Measurements from ENCODE around the gene CDX2.
"Not testable (repeated sequence)": the region's sequence is repeated elsewhere in the genome, so short reads cannot be mapped to it uniquely, and the experiment has no call there.

The CDX2 gene

GRCh38 chr13:27965740-27966640 lies 3.1 kb downstream of the CDX2 start:
- H3K36me3 ChIP-seq (ENCODE audit: control insufficient read depth in 2 of 2, insufficient read depth in 2 of 2, low read length in 2 of 2) = peaks cover 6 to 21% of the 10 kb centered on the region in 2 donors
- peak overlapping the region; percentile 94 to 97 for H3K9ac ChIP-seq (ENCODE audit: low read depth in 1 of 2, low read length in 2 of 2)
- H3K4me3 ChIP-seq (ENCODE audit: low read length in 2 of 2) = peak overlapping the region; percentile 80 to 89
- H3K4me1 ChIP-seq (ENCODE audit: control insufficient read depth in 2 of 2, insufficient read depth in 2 of 2, low read length in 2 of 2) = peaks cover 16 to 47% of the 10 kb centered on the region in 2 donors
- H3K9me3 ChIP-seq (ENCODE audit: control insufficient read depth in 2 of 2, low read length in 2 of 2) = no peaks in the 10 kb centered on the region
- peaks cover 12 to 21% of the 10 kb centered on the region in 2 donors for H3K27me3 ChIP-seq (ENCODE audit: control insufficient read depth in 2 of 2, insufficient read depth in 2 of 2, low read length in 2 of 2)
- peak overlapping the region; percentile 96 to 100 for H3K27ac ChIP-seq (ENCODE audit: low read depth in 2 of 2, low read length in 2 of 2)

DNA sequence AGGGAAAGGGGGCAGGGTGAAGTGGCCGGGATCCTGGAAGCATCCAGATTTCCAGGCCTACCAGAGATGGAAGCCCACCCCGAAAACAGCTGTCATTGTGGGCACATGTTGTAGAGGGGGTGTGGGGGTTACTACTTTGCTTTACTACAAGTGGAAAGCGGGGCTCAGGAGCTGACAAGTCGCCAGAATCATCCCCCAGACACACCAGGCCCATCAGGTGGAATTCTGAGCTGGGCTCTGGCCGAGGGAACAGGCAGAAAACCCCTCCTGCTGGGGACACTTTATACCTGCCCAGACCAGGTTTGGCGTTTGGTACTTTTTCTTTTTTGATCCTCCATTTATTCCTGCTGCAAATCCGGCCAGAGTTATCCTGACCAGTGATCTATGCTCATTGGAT lies 3.8 kb downstream of the CDX2 start:
- H3K27ac ChIP-seq (ENCODE audit: low read depth in 2 of 2, low read length in 2 of 2) = peak overlapping the region; percentile 96 to 100
- peaks cover 16 to 21% of the 10 kb centered on the region in 2 donors for H3K27me3 ChIP-seq (ENCODE audit: control insufficient read depth in 2 of 2, insufficient read depth in 2 of 2, low read length in 2 of 2)
- peak overlapping the region; percentile 80 to 89 for H3K4me3 ChIP-seq (ENCODE audit: low read length in 2 of 2)
- H3K9me3 ChIP-seq (ENCODE audit: control insufficient read depth in 2 of 2, low read length in 2 of 2) = no peaks in the 10 kb centered on the region
- H3K4me1 ChIP-seq (ENCODE audit: control insufficient read depth in 2 of 2, insufficient read depth in 2 of 2, low read length in 2 of 2) = peaks cover 18 to 44% of the 10 kb centered on the region in 2 donors
- peaks cover 6 to 21% of the 10 kb centered on the region in 2 donors for H3K36me3 ChIP-seq (ENCODE audit: control insufficient read depth in 2 of 2, insufficient read depth in 2 of 2, low read length in 2 of 2)
- H3K9ac ChIP-seq (ENCODE audit: low read depth in 1 of 2, low read length in 2 of 2) = peak overlapping the region; percentile 94 to 97

DNA sequence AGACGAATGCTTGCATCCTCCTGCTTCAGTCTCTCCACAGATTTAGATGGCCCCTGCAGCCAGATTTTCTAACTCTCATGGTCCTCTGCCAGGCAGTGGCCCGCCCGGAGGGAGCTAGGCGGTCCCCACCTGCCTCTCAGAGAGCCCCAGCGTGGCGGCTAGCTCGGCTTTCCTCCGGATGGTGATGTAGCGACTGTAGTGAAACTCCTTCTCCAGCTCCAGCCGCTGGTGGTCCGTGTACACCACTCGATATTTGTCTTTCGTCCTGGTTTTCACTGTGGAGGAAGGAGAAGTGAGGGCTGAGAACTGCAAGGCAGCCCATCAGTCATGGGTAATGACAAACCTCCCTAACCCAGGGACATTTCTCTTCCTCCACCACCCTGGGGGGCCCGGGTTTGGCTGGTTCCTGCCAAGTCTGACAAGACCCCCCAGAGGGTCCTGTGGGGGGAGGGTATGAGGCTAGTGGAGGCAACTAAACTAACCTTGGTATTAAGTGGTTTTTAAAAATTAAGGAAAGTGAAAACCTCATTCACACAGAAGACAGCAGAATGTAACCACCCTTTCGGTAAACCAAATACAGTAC lies 4.3 kb downstream of the CDX2 start:
- Histone ChIP-seq H3K9me3 (ENCODE audit: control insufficient read depth in 2 of 2, low read length in 2 of 2) (no peaks in the 10 kb centered on the region), H3K4me3 (ENCODE audit: low read length in 2 of 2) (peak overlapping the region; percentile 80 to 89), H3K4me1 (ENCODE audit: control insufficient read depth in 2 of 2, insufficient read depth in 2 of 2, low read length in 2 of 2) (peaks cover 23 to 43% of the 10 kb centered on the region in 2 donors), H3K27ac (ENCODE audit: low read depth in 2 of 2, low read length in 2 of 2) (peak overlapping the region; percentile 96 to 100), H3K9ac (ENCODE audit: low read depth in 1 of 2, low read length in 2 of 2) (peak overlapping the region; percentile 94 to 97), H3K27me3 (ENCODE audit: control insufficient read depth in 2 of 2, insufficient read depth in 2 of 2, low read length in 2 of 2) (peaks cover 17 to 18% of the 10 kb centered on the region in 2 donors), H3K36me3 (ENCODE audit: control insufficient read depth in 2 of 2, insufficient read depth in 2 of 2, low read length in 2 of 2) (peaks cover 6 to 21% of the 10 kb centered on the region in 2 donors)

- H3K9me3 ChIP-seq (ENCODE audit: control insufficient read depth in 2 of 2, low read length in 2 of 2) = not testable (repeated sequence)
- Histone ChIP-seq H3K27ac (ENCODE audit: low read depth in 2 of 2, low read length in 2 of 2) (peak overlapping the region; percentile 96 to 100), H3K9ac (ENCODE audit: low read depth in 1 of 2, low read length in 2 of 2) (peak overlapping the region in 1 of 2 donors; percentile 97), H3K36me3 (ENCODE audit: control insufficient read depth in 2 of 2, insufficient read depth in 2 of 2, low read length in 2 of 2) (peaks cover 6 to 21% of the 10 kb centered on the region in 2 donors), H3K4me3 (ENCODE audit: low read length in 2 of 2) (peak overlapping the region; percentile 80 to 89), H3K27me3 (ENCODE audit: control insufficient read depth in 2 of 2, insufficient read depth in 2 of 2, low read length in 2 of 2) (peaks cover 12 to 17% of the 10 kb centered on the region in 2 donors), H3K4me1 (ENCODE audit: control insufficient read depth in 2 of 2, insufficient read depth in 2 of 2, low read length in 2 of 2) (peaks cover 23 to 43% of the 10 kb centered on the region in 2 donors)
These were observed 4.9 kb downstream of the CDX2 start for GRCh38 chr13:27964206-27964605.

DNA sequence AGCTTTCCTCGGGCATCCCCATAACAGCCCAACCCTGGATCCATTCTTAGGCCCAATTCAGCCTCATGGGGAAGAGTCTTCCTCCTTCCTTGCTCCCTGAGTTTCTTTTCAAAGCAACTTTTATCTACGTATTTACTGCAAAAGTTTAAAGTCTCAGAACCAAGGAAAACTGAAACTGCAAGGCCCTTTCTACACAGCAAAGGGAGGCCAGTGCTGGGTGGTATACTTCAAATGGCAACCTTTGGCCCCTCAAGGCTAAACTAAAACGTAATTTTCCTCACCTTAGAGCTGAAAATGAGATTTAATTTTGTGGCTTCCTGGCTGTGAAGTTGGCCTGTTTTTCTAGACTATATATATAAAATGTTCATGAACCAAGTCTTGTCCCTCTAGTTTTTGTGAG lies 5.6 kb downstream of the CDX2 start:
- Histone ChIP-seq H3K9me3 (ENCODE audit: control insufficient read depth in 2 of 2, low read length in 2 of 2) (no peaks in the 10 kb centered on the region), H3K27me3 (ENCODE audit: control insufficient read depth in 2 of 2, insufficient read depth in 2 of 2, low read length in 2 of 2) (peaks cover 7 to 20% of the 10 kb centered on the region in 2 donors), H3K4me1 (ENCODE audit: control insufficient read depth in 2 of 2, insufficient read depth in 2 of 2, low read length in 2 of 2) (peaks cover 23 to 50% of the 10 kb centered on the region in 2 donors), H3K36me3 (ENCODE audit: control insufficient read depth in 2 of 2, insufficient read depth in 2 of 2, low read length in 2 of 2) (peaks cover 6 to 21% of the 10 kb centered on the region in 2 donors), H3K4me3 (ENCODE audit: low read length in 2 of 2) (peak overlapping the region; percentile 41 to 89), H3K9ac (ENCODE audit: low read depth in 1 of 2, low read length in 2 of 2) (peak overlapping the region; percentile 64 to 97), H3K27ac (ENCODE audit: low read depth in 2 of 2, low read length in 2 of 2) (peak overlapping the region; percentile 96 to 100)

- peak overlapping the region; percentile 41 to 89 for H3K4me3 ChIP-seq (ENCODE audit: low read length in 2 of 2)
These were observed 6.1 kb downstream of the CDX2 start for GRCh38 chr13:27962982-27963381.

GRCh38 chr13:27962128-27962841 lies 6.8 kb downstream of the CDX2 start:
- Histone ChIP-seq H3K4me3 (ENCODE audit: low read length in 2 of 2) (peak overlapping the region; percentile 37 to 89), H3K27me3 (ENCODE audit: control insufficient read depth in 2 of 2, insufficient read depth in 2 of 2, low read length in 2 of 2) (peaks cover 3 to 13% of the 10 kb centered on the region in 2 donors), H3K9me3 (ENCODE audit: control insufficient read depth in 2 of 2, low read length in 2 of 2) (no peaks in the 10 kb centered on the region), H3K9ac (ENCODE audit: low read depth in 1 of 2, low read length in 2 of 2) (peak overlapping the region; percentile 15 to 69), H3K36me3 (ENCODE audit: control insufficient read depth in 2 of 2, insufficient read depth in 2 of 2, low read length in 2 of 2) (peaks cover 0 to 14% of the 10 kb centered on the region in 2 donors), H3K4me1 (ENCODE audit: control insufficient read depth in 2 of 2, insufficient read depth in 2 of 2, low read length in 2 of 2) (peaks cover 23 to 56% of the 10 kb centered on the region in 2 donors), H3K27ac (ENCODE audit: low read depth in 2 of 2, low read length in 2 of 2) (peak overlapping the region; percentile 96 to 100)

More at GRCh38 chr13:27962982-27963381, 6.1 kb downstream of the CDX2 start:
- H3K36me3 ChIP-seq (ENCODE audit: control insufficient read depth in 2 of 2, insufficient read depth in 2 of 2, low read length in 2 of 2) = peaks cover 6 to 19% of the 10 kb centered on the region in 2 donors
- no peaks in the 10 kb centered on the region for H3K9me3 ChIP-seq (ENCODE audit: control insufficient read depth in 2 of 2, low read length in 2 of 2)
- H3K27me3 ChIP-seq (ENCODE audit: control insufficient read depth in 2 of 2, insufficient read depth in 2 of 2, low read length in 2 of 2) = peaks cover 7 to 16% of the 10 kb centered on the region in 2 donors
- H3K4me1 ChIP-seq (ENCODE audit: control insufficient read depth in 2 of 2, insufficient read depth in 2 of 2, low read length in 2 of 2) = peaks cover 23 to 50% of the 10 kb centered on the region in 2 donors
- peak overlapping the region; percentile 96 to 100 for H3K27ac ChIP-seq (ENCODE audit: low read depth in 2 of 2, low read length in 2 of 2)
- peak overlapping the region in 1 of 2 donors; percentile 97 for H3K9ac ChIP-seq (ENCODE audit: low read depth in 1 of 2, low read length in 2 of 2)

- Histone ChIP-seq H3K27me3 (ENCODE audit: control insufficient read depth in 2 of 2, insufficient read depth in 2 of 2, low read length in 2 of 2) (peaks cover 6 to 18% of the 10 kb centered on the region in 2 donors), H3K4me1 (ENCODE audit: control insufficient read depth in 2 of 2, insufficient read depth in 2 of 2, low read length in 2 of 2) (peaks cover 27 to 60% of the 10 kb centered on the region in 2 donors), H3K9me3 (ENCODE audit: control insufficient read depth in 2 of 2, low read length in 2 of 2) (no peaks in the 10 kb centered on the region), H3K4me3 (ENCODE audit: low read length in 2 of 2) (peak overlapping the region; percentile 66 to 89), H3K27ac (ENCODE audit: low read depth in 2 of 2, low read length in 2 of 2) (peak overlapping the region; percentile 85 to 100), H3K36me3 (ENCODE audit: control insufficient read depth in 2 of 2, insufficient read depth in 2 of 2, low read length in 2 of 2) (peaks cover 0 to 14% of the 10 kb centered on the region in 2 donors), H3K9ac (ENCODE audit: low read depth in 1 of 2, low read length in 2 of 2) (peak overlapping the region in 1 of 2 donors; percentile 69)
These were observed 7.7 kb downstream of the CDX2 start for GRCh38 chr13:27961227-27962085.
